ENCODE measurements around the gene ADAMTS1.

DNA sequence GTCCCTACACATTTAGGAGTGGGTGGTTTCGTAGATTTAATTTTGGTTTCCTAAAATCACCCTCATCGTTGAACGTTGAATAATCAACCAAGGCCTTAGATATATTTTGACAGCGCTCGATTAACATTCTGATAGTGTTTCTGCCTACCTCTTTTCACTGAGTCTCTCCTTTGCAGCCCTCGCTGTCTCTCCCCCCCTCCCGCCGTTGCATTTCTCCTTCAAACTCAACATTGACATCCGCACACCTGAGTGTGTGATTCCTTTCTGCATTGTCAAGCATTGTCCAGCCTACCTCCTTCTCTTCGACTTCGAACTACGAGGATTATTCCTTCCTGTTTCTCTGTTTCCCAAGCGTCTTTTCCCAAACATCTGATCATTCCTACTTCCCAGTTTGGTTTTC, 1.8 kb upstream of the ADAMTS1 start:
- TF ChIP-seq CTCF (IDR thresholded peaks at IDR 0.05) = no peak
- no peak for TF ChIP-seq EP300 (IDR thresholded peaks at IDR 0.05; ENCODE audit: low read depth)
